H1 (cell line): ENCODE results near the gene ADAMTS17. TPM values are rescaled to one million over a fixed set of nuclear protein-coding genes. Genes with fewer than 3 reads are reported as not detected.

Experiments used
- BACH1 ChIP-seq: IDR thresholded peaks from 2 replicates; pipeline ENCODE4 v1.6.1; 2012; ENCODE audit warnings: low read length, improper control_type of control experiment
- CBX8 ChIP-seq: fragments of 300-800, 300-1000 bp; sonication (generic); IDR thresholded peaks from 2 replicates; pipeline ENCODE4 v1.7.1; 2016; ENCODE audit warnings: low read depth, low read length, borderline replicate concordance
- CHD1 ChIP-seq: IDR thresholded peaks from 2 replicates; pipeline ENCODE4 v1.6.1; 2012; ENCODE audit warnings: low read depth, low read length, improper control_type of control experiment
- POLR2AphosphoS5 ChIP-seq: IDR thresholded peaks from 2 replicates; pipeline ENCODE4 v1.6.1; 2011; ENCODE audit warnings: low read depth, low read length
- RNF2 ChIP-seq: fragments of 200-900, 300-1000 bp; sonication (generic); IDR thresholded peaks from 2 replicates; pipeline ENCODE4 v1.7.1; 2016; ENCODE audit warnings: borderline replicate concordance, low read depth, mild to moderate bottlenecking, antibody characterized with exemption, low read length; ENCODE audit not compliant: poor library complexity, severe bottlenecking; ENCODE audit errors: missing control alignments
- SAP30 ChIP-seq: fragments of 300-600 bp; sonication (generic); IDR thresholded peaks from 2 replicates; pipeline ENCODE4 v1.7.1; 2012; ENCODE audit warnings: low read length, moderate library complexity, mild to moderate bottlenecking, inconsistent platforms; ENCODE audit not compliant: insufficient read depth, insufficient replicate concordance
- polyA plus RNA-seq, 7 experiments: library from polyadenylated mRNA; depleted of rRNA in 3 of 7; stranded (reverse) in 5 of 7; unstranded in 2 of 7; fragments of >200 nt in 5 of 7; fragments of 200-250 nt in 2 of 7; gene quantifications; 1 replicate in 5 of 7; 2 replicates in 1 of 7; 4 replicates in 1 of 7; pipeline versions ENCODE4 v1.2.1 to v1.2.3, GENCODE V29; 2011 to 2013; ENCODE audit warnings: missing spikeins in 2 of 7, mixed read lengths in 2 of 7
- total RNA-seq: library from RNA; stranded (reverse); fragmentation: NEBNext Ultra II Directional; extraction: Animal tissue kit (Norgen Biotek cat#: 25700); gene quantifications from 2 replicates; pipeline ENCODE4 v1.2.1, GENCODE V29; 2021

The ADAMTS17 gene
- total and polyA plus RNA-seq, 2 of the 8 experiments (the other 6 are each of a cell fraction or from before 2014, with no cell fraction given) = 0.51 to 1.7 TPM

DNA sequence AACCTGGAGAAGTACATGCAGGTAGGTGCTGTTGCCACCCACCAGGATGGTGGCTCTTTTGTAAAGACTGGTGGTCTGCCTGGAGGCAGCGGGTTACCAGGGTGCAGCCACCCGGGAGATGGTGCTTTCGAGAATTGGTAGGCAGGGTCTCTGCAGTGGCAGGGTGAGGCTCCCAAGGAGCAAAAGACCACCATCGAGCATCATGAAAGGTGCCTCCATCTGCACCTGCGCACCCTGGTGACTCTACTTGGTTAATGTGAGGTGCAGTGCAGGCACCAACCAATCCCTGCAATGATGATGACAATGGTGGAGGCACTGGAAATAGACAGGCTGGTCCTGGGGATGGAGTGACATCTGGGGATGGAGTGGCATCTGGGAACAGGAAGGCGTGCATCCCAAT, 236.7 kb downstream of the ADAMTS17 start (continued):
- TF ChIP-seq SAP30 (no peak), POLR2AphosphoS5 (no peak), CHD1 (no peak), CBX8 (no peak), BACH1 (no peak), RNF2 (no peak)
- TF ChIP-seq, all 59 proteins: peak for 0
